ENCODE data around the gene TAPT1. TPM values are rescaled to one million over a fixed set of nuclear protein-coding genes. Genes with fewer than 3 reads are reported as not detected.

Gene TAPT1
- total RNA-seq, 2 donors from 2014 or later, result 32.3 to 35.2 TPM

GRCh38 chr4:16268290-16268689 lies 42.0 kb upstream of the TAPT1 start:
- Histone ChIP-seq H3K4me3 (no peak overlapping the region), H3K4me1 (no peaks in the 10 kb centered on the region), H3K9me3 (no peaks in the 10 kb centered on the region), H3K9ac (ENCODE audit: low read depth in 2 of 2, low read length in 2 of 2) (no peak overlapping the region), H3K36me3 (no peaks in the 10 kb centered on the region), H3K27ac (no peak overlapping the region), H3K27me3 (no peaks in the 10 kb centered on the region)
- TF ChIP-seq CTCF (IDR thresholded peaks at IDR 0.05), result no peak
- no peak for DNase-seq
- intact Hi-C loops (cut with DNase I), result loop anchor here (5.0 to 10.0 kb wide), 2 partner anchors 63 to 241 kb away; no protein-coding TSS in a partner anchor

- no peak for TF ChIP-seq CTCF (IDR thresholded peaks at IDR 0.05)
- Histone ChIP-seq H3K9ac (ENCODE audit: low read depth in 2 of 2, low read length in 2 of 2) (no peak overlapping the region), H3K4me1 (no peaks in the 10 kb centered on the region), H3K27ac (no peak overlapping the region), H3K36me3 (no peaks in the 10 kb centered on the region), H3K27me3 (no peaks in the 10 kb centered on the region), H3K4me3 (no peak overlapping the region), H3K9me3 (no peaks in the 10 kb centered on the region)
- intact Hi-C loops (cut with DNase I), result loop anchor here (5.0 to 10.0 kb wide), 2 partner anchors 63 to 240 kb away; no protein-coding TSS in a partner anchor
- DNase-seq, result no peak
These were observed 41.4 kb upstream of the TAPT1 start for GRCh38 chr4:16267639-16268038.

- intact Hi-C loops (cut with DNase I), result loop anchor here (5.0 to 10.0 kb wide), 2 partner anchors 61 to 239 kb away; no protein-coding TSS in a partner anchor
- Histone ChIP-seq H3K27ac (no peak overlapping the region), H3K36me3 (no peaks in the 10 kb centered on the region), H3K27me3 (no peaks in the 10 kb centered on the region), H3K9ac (ENCODE audit: low read depth in 2 of 2, low read length in 2 of 2) (no peak overlapping the region), H3K9me3 (no peaks in the 10 kb centered on the region), H3K4me1 (no peaks in the 10 kb centered on the region), H3K4me3 (no peak overlapping the region)
- DNase-seq, result no peak
- no peak for TF ChIP-seq CTCF (IDR thresholded peaks at IDR 0.05)
These were observed 39.5 kb upstream of the TAPT1 start for GRCh38 chr4:16265820-16266219.

GRCh38 chr4:16264798-16265197 lies 38.5 kb upstream of the TAPT1 start:
- no peaks in the 10 kb centered on the region for H3K9me3 ChIP-seq
- no peaks in the 10 kb centered on the region for H3K4me1 ChIP-seq
- H3K36me3 ChIP-seq, result no peaks in the 10 kb centered on the region
- H3K27me3 ChIP-seq, result no peaks in the 10 kb centered on the region
- DNase-seq, result no peak
- intact Hi-C loops (cut with DNase I), result loop anchor here (5.0 to 10.0 kb wide), 2 partner anchors 60 to 237 kb away; no protein-coding TSS in a partner anchor
- no peak overlapping the region for H3K27ac ChIP-seq
- H3K4me3 ChIP-seq, result no peak overlapping the region
- TF ChIP-seq CTCF (IDR thresholded peaks at IDR 0.05), result peak; percentile 27
- no peak overlapping the region for H3K9ac ChIP-seq (ENCODE audit: low read depth in 2 of 2, low read length in 2 of 2)

- H3K27me3 ChIP-seq, result no peaks in the 10 kb centered on the region
- no peak for DNase-seq
- H3K9ac ChIP-seq (ENCODE audit: low read depth in 2 of 2, low read length in 2 of 2), result no peak overlapping the region
- H3K4me1 ChIP-seq, result no peaks in the 10 kb centered on the region
- H3K9me3 ChIP-seq, result no peaks in the 10 kb centered on the region
- no peak overlapping the region for H3K4me3 ChIP-seq
- no peaks in the 10 kb centered on the region for H3K36me3 ChIP-seq
- intact Hi-C loops (cut with DNase I), result loop anchor here (10.0 kb wide), 1 partner anchor 58 kb away; no protein-coding TSS in a partner anchor
- no peak overlapping the region for H3K27ac ChIP-seq
- TF ChIP-seq CTCF (IDR thresholded peaks at IDR 0.05), result no peak
These were observed 36.8 kb upstream of the TAPT1 start for GRCh38 chr4:16263056-16263455.
